Measurements from ENCODE around the gene TNPO3.
"Not testable (repeated sequence)": the region's sequence is repeated elsewhere in the genome, so short reads cannot be mapped to it uniquely, and the experiment has no call there.

Gene TNPO3

GRCh38 chr7:129013048-129013724 is 41.7 kb downstream of the TNPO3 start:
- DNase-seq: no peak

- DNase-seq: no peak
These were observed 42.3 kb downstream of the TNPO3 start for GRCh38 chr7:129012641-129013040.

- no peak for DNase-seq
These were observed 44.8 kb downstream of the TNPO3 start for GRCh38 chr7:129010075-129010474.

GRCh38 chr7:129009437-129009836 is 45.5 kb downstream of the TNPO3 start:
- DNase-seq: no peak

GRCh38 chr7:129008645-129009414 is 46.1 kb downstream of the TNPO3 start:
- no peak for DNase-seq

GRCh38 chr7:129007572-129007971 is 47.3 kb downstream of the TNPO3 start:
- DNase-seq: no peak

- DNase-seq: no peak
These were observed 48.1 kb downstream of the TNPO3 start for GRCh38 chr7:129006636-129007414.

- DNase-seq: no peak
These were observed 49.7 kb downstream of the TNPO3 start for GRCh38 chr7:129005186-129005585.

GRCh38 chr7:128997181-128997580 is 57.7 kb downstream of the TNPO3 start:
- DNase-seq: no peak

GRCh38 chr7:128994560-128994959 is 60.4 kb downstream of the TNPO3 start:
- not testable (repeated sequence) for DNase-seq

GRCh38 chr7:128993419-128993818 is 61.5 kb downstream of the TNPO3 start:
- DNase-seq: no peak

GRCh38 chr7:128989961-128990360 is 65.0 kb downstream of the TNPO3 start:
- no peak for DNase-seq

- no peak for DNase-seq
These were observed 66.5 kb downstream of the TNPO3 start for GRCh38 chr7:128988372-128988771.

- no peak for DNase-seq
These were observed 68.3 kb downstream of the TNPO3 start for GRCh38 chr7:128986609-128987008.

- no peak for DNase-seq
These were observed 69.3 kb downstream of the TNPO3 start for GRCh38 chr7:128985660-128986059.

GRCh38 chr7:128982105-128982504 is 72.8 kb downstream of the TNPO3 start:
- DNase-seq: no peak

GRCh38 chr7:128974241-128974934 is 80.5 kb downstream of the TNPO3 start:
- DNase-seq: no peak

- no peak for DNase-seq
These were observed 86.3 kb downstream of the TNPO3 start for GRCh38 chr7:128968624-128969023.

- no peak for DNase-seq
These were observed 91.6 kb downstream of the TNPO3 start for GRCh38 chr7:128963327-128963757.

GRCh38 chr7:128962899-128963298 is 92.0 kb downstream of the TNPO3 start:
- no peak for DNase-seq

- DNase-seq: no peak
These were observed 93.8 kb downstream of the TNPO3 start for GRCh38 chr7:128961030-128961659.

- no peak for DNase-seq
These were observed 95.6 kb downstream of the TNPO3 start for GRCh38 chr7:128959296-128959695.

GRCh38 chr7:128955981-128956380 is 98.9 kb downstream of the TNPO3 start:
- DNase-seq: no peak

Data from DMS 273 treated with DMSO at 0.1 percent for 48 hours (cell line).